ENCODE data around the gene PEA15.

Gene PEA15

GRCh38 chr1:160211046-160211790 lies 6.0 kb downstream of the PEA15 start:
- TF ChIP-seq CTCF (IDR thresholded peaks at IDR 0.05; ENCODE audit: control insufficient read depth, extremely low read depth, insufficient read depth), result no peak
- DNase-seq (ENCODE audit: low read depth), result no peak
- no peak overlapping the region for H3K4me3 ChIP-seq (ENCODE audit: low read depth, low read length)

- H3K4me3 ChIP-seq (ENCODE audit: low read depth, low read length), result no peak overlapping the region
- DNase-seq (ENCODE audit: low read depth), result peak; percentile 51
- TF ChIP-seq CTCF (IDR thresholded peaks at IDR 0.05; ENCODE audit: control insufficient read depth, extremely low read depth, insufficient read depth), result no peak
These were observed 9.4 kb downstream of the PEA15 start for GRCh38 chr1:160214481-160215140.

GRCh38 chr1:160216301-160216700 lies 11.1 kb downstream of the PEA15 start:
- no peak for TF ChIP-seq CTCF (IDR thresholded peaks at IDR 0.05; ENCODE audit: control insufficient read depth, extremely low read depth, insufficient read depth)
- DNase-seq (ENCODE audit: low read depth), result no peak
- no peak overlapping the region for H3K4me3 ChIP-seq (ENCODE audit: low read depth, low read length)

- TF ChIP-seq CTCF (IDR thresholded peaks at IDR 0.05; ENCODE audit: control insufficient read depth, extremely low read depth, insufficient read depth), result no peak
- no peak for DNase-seq (ENCODE audit: low read depth)
- H3K4me3 ChIP-seq (ENCODE audit: low read depth, low read length), result no peak overlapping the region
These were observed 12.4 kb downstream of the PEA15 start for GRCh38 chr1:160217481-160218051.

GRCh38 chr1:160219062-160219929 lies 14.1 kb downstream of the PEA15 start:
- peak; percentile 73 for TF ChIP-seq CTCF (IDR thresholded peaks at IDR 0.05; ENCODE audit: control insufficient read depth, extremely low read depth, insufficient read depth)
- no peak overlapping the region for H3K4me3 ChIP-seq (ENCODE audit: low read depth, low read length)
- DNase-seq (ENCODE audit: low read depth), result no peak

GRCh38 chr1:160220301-160220700 lies 15.1 kb downstream of the PEA15 start:
- DNase-seq (ENCODE audit: low read depth), result no peak
- TF ChIP-seq CTCF (IDR thresholded peaks at IDR 0.05; ENCODE audit: control insufficient read depth, extremely low read depth, insufficient read depth), result no peak
- no peak overlapping the region for H3K4me3 ChIP-seq (ENCODE audit: low read depth, low read length)
